K562 (cell line): Measurements from ENCODE around the gene HSPA4. TPM values are rescaled to one million over a fixed set of nuclear protein-coding genes. Genes with fewer than 3 reads are reported as not detected.
A peak's percentile ranks its signal among the peaks of the same experiment; 100 is the strongest.

Source experiments
- ATF1 ChIP-seq, 2 experiments: fragments of 450-650 bp in 1 of 2; IDR thresholded peaks; 2 replicates each; pipeline ENCODE4 v1.6.1; 2016; ENCODE audit warnings: missing compliant biosample characterization in 1 of 2, missing genetic modification characterization in 1 of 2
- CREM ChIP-seq: IDR thresholded peaks from 2 replicates; pipeline ENCODE4 v1.6.1; 2014; ENCODE audit warnings: antibody characterized with exemption, low read depth
- RBM39 ChIP-seq: fragments of 200-400 bp; formaldehyde crosslinking; optimal IDR thresholded peaks from 2 replicates; pipeline ENCODE3; 2018; ENCODE audit warnings: low read depth, low read length
- RFX5 ChIP-seq: IDR thresholded peaks from 2 replicates; pipeline ENCODE4 v1.6.1; 2011; ENCODE audit warnings: low read depth, mild to moderate bottlenecking, improper control_type of control experiment, low read length
- SMAD2 ChIP-seq: fragments of 150-350 bp; IDR thresholded peaks from 2 replicates; pipeline ENCODE4 v1.6.1; 2014; ENCODE audit warnings: low read depth, mild to moderate bottlenecking, low read length
- SP1 ChIP-seq: sonication (generic); formaldehyde crosslinking; IDR thresholded peaks from 2 replicates; pipeline ENCODE4 v1.8.1; 2022; ENCODE audit warnings: mild to moderate bottlenecking, missing genetic modification reagents
- ZBTB8A ChIP-seq: fragments of 450-650 bp; IDR thresholded peaks from 2 replicates; pipeline ENCODE4 v1.6.1; 2018; ENCODE audit warnings: mild to moderate bottlenecking, moderate library complexity; ENCODE audit not compliant: partially characterized antibody
- ZNF124 ChIP-seq: sonication (generic); formaldehyde crosslinking; IDR thresholded peaks from 2 replicates; pipeline ENCODE4 v1.8.1; 2022; ENCODE audit warnings: missing genetic modification reagents
- ZNF165 ChIP-seq: fragments of 250-450 bp; sonication (Bioruptor Pico); IDR thresholded peaks from 2 replicates; pipeline ENCODE4 v1.4.0; 2020; ENCODE audit warnings: borderline replicate concordance
- ZNF354B ChIP-seq: fragments of 250-450 bp; sonication (Bioruptor Pico); IDR thresholded peaks from 2 replicates; pipeline ENCODE4 v1.4.0; 2020
- ZNF444 ChIP-seq: fragments of 250-450 bp; sonication (Bioruptor Pico); IDR thresholded peaks from 2 replicates; pipeline ENCODE4 v1.4.0; 2020; ENCODE audit warnings: mild to moderate bottlenecking, moderate library complexity
- polyA plus RNA-seq, 8 experiments: library from polyadenylated mRNA; depleted of rRNA in 4 of 8; stranded (reverse) in 5 of 8; unstranded in 3 of 8; fragments of >200 nt; fragmentation: Nextera tagmentation in 2 of 8; fragmentation: Illumina TruSeq in 1 of 8; extraction: Ambion mirVana in 2 of 8; extraction: Trizol in 1 of 8; gene quantifications; 2 replicates each; pipeline versions ENCODE4 v1.2.1 to v1.2.3, GENCODE V29; 2011 to 2014; ENCODE audit warnings: inconsistent platforms in 1 of 8, missing spikeins in 1 of 8
- total RNA-seq, 7 experiments: library from RNA; depleted of rRNA in 6 of 7; stranded (reverse); fragments of >200 nt in 6 of 7; fragmentation: Illumina TruSeq in 2 of 7; extraction: Trizol in 2 of 7; gene quantifications; 2 replicates each; pipeline versions ENCODE4 v1.2.1 to v1.2.3, GENCODE V29; 2011 to 2021; ENCODE audit warnings: low replicate concordance in 1 of 7
- TF ChIP-seq, protein P1 (sequence below): fragments of 450-650 bp; formaldehyde crosslinking; IDR thresholded peaks from 2 replicates; pipeline ENCODE4 v1.4.0; 2020; ENCODE audit warnings: mild to moderate bottlenecking, moderate library complexity
- TF ChIP-seq, protein P2 (sequence below): fragments of 250-450 bp; sonication (Bioruptor Pico); IDR thresholded peaks from 2 replicates; pipeline ENCODE4 v1.5.0; 2021; ENCODE audit warnings: mild to moderate bottlenecking, moderate library complexity
- TF ChIP-seq, protein P3 (sequence below), 2 experiments: fragments of 450-650 bp; formaldehyde crosslinking in 1 of 2; IDR thresholded peaks; 2 replicates each; pipeline versions ENCODE4 v1.4.0 to v1.6.1; 2014 to 2020; ENCODE audit warnings: mild to moderate bottlenecking in 2 of 2, borderline replicate concordance in 1 of 2, low read depth in 1 of 2
- TF ChIP-seq, protein P4 (sequence below): fragments of 250-450 bp; sonication (Bioruptor Pico); IDR thresholded peaks from 2 replicates; pipeline ENCODE4 v1.5.0; 2020; ENCODE audit warnings: mild to moderate bottlenecking

Gene HSPA4
- total and polyA plus RNA-seq, 9 of the 15 experiments (the other 6 are each of a cell fraction or from before 2014, with no cell fraction given), result 90.3 to 286 (median 148) TPM

DNA sequence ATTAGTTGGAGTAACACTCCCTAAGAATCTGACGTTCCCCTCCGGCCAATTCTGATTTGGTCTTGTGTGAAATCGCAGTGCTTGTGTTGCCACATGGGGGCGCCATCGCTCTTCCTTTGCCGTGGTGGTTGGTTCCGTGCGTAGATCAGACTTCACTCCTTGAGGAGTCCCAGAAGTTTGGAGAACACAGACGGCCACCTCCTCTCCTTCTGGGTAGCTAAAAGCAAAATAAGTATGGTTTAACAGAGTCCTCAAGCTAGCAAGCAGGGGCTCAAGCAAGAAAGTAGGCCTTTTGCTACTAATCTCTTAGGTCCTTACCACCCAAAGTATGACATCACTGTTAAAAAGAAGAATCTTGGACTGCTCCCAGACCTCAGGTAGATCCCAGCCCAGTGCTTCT is 59.5 kb downstream of the HSPA4 start (continued):
- TF ChIP-seq CREM (0 out of 2 replicates have a peak, but pooled peaks have one; percentile 17), ZNF444 (CRISPR knock-in tag) (no peak), ZNF124 (CRISPR knock-in tag) (no peak), ZNF165 (no peak), RBM39 (no peak), SMAD2 (no peak), RFX5 (no peak), ZBTB8A (no peak), ZNF354B (no peak), ATF1 (CRISPR knock-in tag; IDR thresholded peaks at IDR 0.05) (no peak), ATF1 (tag; IDR thresholded peaks at IDR 0.05) (peak; percentile 48), SP1 (CRISPR knock-in tag) (no peak)
- TF ChIP-seq, protein P1, sequence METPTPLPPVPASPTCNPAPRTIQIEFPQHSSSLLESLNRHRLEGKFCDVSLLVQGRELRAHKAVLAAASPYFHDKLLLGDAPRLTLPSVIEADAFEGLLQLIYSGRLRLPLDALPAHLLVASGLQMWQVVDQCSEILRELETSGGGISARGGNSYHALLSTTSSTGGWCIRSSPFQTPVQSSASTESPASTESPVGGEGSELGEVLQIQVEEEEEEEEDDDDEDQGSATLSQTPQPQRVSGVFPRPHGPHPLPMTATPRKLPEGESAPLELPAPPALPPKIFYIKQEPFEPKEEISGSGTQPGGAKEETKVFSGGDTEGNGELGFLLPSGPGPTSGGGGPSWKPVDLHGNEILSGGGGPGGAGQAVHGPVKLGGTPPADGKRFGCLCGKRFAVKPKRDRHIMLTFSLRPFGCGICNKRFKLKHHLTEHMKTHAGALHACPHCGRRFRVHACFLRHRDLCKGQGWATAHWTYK (CRISPR knock-in tag), result no peak
- TF ChIP-seq, protein P2, sequence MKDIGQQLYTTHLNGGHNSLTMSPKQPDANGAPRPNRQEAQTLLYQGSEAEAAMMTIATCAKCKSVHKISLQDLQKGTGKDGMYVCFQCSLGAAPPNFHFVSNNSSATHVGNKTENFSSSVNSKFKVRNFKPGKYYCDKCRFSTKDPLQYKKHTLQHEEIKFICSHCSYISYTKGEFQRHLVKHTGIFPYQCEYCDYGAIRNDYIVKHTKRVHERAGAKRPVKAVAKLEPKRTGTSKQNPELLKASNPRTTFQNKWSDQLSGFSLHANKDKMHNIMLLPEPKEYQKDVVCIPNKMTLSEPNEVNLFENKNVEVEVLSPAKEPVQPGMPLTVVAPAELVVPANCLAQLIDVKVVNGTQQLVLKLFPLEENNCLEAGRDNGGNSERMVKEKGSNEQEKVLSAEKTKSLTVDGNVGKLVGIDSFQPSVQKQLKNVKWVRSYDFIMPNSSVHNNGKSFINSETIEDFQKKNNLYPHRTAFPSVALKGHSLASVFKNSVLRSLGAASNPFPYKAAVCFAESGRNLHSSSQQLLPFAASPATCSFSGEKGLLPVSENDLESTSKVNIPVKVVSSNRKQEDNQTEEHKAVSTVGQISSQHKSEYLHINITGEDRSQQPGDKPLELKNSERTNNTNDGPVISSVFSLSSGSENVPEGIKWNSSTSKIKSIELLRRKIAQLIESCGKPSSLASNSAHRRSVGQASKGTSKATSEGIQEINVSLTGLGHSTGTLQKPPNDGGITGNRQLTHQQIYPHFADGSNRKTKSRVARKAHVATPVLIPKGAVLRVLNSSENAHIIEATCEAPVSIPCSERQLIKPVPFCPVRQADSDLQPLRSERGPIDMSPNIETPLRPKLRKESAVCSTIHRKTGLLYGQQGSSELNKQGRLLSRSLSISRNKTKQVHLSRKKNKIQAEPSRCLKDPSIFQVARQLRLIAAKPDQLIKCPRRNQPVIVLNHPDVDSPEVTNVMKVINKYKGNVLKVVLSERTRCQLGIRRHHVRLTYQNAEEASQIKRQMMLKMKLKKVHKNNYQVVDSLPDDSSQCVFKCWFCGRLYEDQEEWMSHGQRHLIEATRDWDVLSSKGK, result no peak
- TF ChIP-seq, protein P3, sequence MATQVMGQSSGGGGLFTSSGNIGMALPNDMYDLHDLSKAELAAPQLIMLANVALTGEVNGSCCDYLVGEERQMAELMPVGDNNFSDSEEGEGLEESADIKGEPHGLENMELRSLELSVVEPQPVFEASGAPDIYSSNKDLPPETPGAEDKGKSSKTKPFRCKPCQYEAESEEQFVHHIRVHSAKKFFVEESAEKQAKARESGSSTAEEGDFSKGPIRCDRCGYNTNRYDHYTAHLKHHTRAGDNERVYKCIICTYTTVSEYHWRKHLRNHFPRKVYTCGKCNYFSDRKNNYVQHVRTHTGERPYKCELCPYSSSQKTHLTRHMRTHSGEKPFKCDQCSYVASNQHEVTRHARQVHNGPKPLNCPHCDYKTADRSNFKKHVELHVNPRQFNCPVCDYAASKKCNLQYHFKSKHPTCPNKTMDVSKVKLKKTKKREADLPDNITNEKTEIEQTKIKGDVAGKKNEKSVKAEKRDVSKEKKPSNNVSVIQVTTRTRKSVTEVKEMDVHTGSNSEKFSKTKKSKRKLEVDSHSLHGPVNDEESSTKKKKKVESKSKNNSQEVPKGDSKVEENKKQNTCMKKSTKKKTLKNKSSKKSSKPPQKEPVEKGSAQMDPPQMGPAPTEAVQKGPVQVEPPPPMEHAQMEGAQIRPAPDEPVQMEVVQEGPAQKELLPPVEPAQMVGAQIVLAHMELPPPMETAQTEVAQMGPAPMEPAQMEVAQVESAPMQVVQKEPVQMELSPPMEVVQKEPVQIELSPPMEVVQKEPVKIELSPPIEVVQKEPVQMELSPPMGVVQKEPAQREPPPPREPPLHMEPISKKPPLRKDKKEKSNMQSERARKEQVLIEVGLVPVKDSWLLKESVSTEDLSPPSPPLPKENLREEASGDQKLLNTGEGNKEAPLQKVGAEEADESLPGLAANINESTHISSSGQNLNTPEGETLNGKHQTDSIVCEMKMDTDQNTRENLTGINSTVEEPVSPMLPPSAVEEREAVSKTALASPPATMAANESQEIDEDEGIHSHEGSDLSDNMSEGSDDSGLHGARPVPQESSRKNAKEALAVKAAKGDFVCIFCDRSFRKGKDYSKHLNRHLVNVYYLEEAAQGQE (IDR thresholded peaks at IDR 0.05; ENCODE audit: borderline replicate concordance), result peak; percentile 94
- TF ChIP-seq, protein P3 (CRISPR knock-in tag; IDR thresholded peaks at IDR 0.05; ENCODE audit: low read depth), result no peak
- TF ChIP-seq, protein P4, sequence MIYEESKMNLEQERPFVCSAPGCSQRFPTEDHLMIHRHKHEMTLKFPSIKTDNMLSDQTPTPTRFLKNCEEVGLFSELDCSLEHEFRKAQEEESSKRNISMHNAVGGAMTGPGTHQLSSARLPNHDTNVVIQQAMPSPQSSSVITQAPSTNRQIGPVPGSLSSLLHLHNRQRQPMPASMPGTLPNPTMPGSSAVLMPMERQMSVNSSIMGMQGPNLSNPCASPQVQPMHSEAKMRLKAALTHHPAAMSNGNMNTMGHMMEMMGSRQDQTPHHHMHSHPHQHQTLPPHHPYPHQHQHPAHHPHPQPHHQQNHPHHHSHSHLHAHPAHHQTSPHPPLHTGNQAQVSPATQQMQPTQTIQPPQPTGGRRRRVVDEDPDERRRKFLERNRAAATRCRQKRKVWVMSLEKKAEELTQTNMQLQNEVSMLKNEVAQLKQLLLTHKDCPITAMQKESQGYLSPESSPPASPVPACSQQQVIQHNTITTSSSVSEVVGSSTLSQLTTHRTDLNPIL (CRISPR knock-in tag), result no peak
